A549 (cell line): ENCODE data around the gene MNS1.

Experiments
- BHLHE40 ChIP-seq: IDR thresholded peaks from 2 replicates; pipeline ENCODE4 v1.6.1; 2012; ENCODE audit warnings: low read depth, low read length, inconsistent platforms
- CHD2 ChIP-seq: fragments of 150-350 bp; IDR thresholded peaks from 2 replicates; pipeline ENCODE4 v1.6.1; 2014; ENCODE audit warnings: low read length; ENCODE audit not compliant: partially characterized antibody
- CTCF ChIP-seq: fragments of >200 bp; sonication (Bioruptor Twin); formaldehyde crosslinking; IDR thresholded peaks from 3 replicates; pipeline ENCODE4 v1.5.1; 2016
- EP300 ChIP-seq, 2 experiments: fragments of >200 bp; sonication (Bioruptor Twin); formaldehyde crosslinking; IDR thresholded peaks; 2 replicates in 1 of 2; 3 replicates in 1 of 2; pipeline ENCODE4 v1.6.1; 2016 to 2017
- HEYL ChIP-seq: fragments of 250-450 bp; sonication (Bioruptor Pico); IDR thresholded peaks from 2 replicates; pipeline ENCODE4 v1.8.0; 2021; ENCODE audit warnings: mild to moderate bottlenecking, moderate library complexity
- HOXA7 ChIP-seq: fragments of 250-450 bp; sonication (Bioruptor Pico); IDR thresholded peaks from 2 replicates; pipeline ENCODE4 v1.5.0; 2020; ENCODE audit warnings: mild to moderate bottlenecking, moderate library complexity
- HOXB13 ChIP-seq: fragments of 250-450 bp; sonication (Bioruptor Pico); IDR thresholded peaks from 2 replicates; pipeline ENCODE4 v1.5.0; 2020; ENCODE audit warnings: low read depth, mild to moderate bottlenecking, moderate library complexity
- JUN ChIP-seq, 2 experiments: fragments of >200 bp; sonication (Bioruptor Twin); formaldehyde crosslinking; IDR thresholded peaks; 2 replicates in 1 of 2; 3 replicates in 1 of 2; pipeline ENCODE4 v1.6.1; 2016 to 2017
- KDM1A ChIP-seq: fragments of 200-600 bp; sonication (generic); IDR thresholded peaks from 2 replicates; pipeline ENCODE4 v1.6.1; 2016; ENCODE audit warnings: low read depth, mild to moderate bottlenecking
- MAX ChIP-seq: IDR thresholded peaks from 2 replicates; pipeline ENCODE4 v1.6.1; 2012
- PHF8 ChIP-seq: fragments of 200-600 bp; sonication (generic); IDR thresholded peaks from 2 replicates; pipeline ENCODE4 v1.6.1; 2016; ENCODE audit warnings: low read depth, mild to moderate bottlenecking, antibody characterized with exemption, moderate library complexity, borderline replicate concordance
- POLR2A ChIP-seq: IDR thresholded peaks from 2 replicates; pipeline ENCODE4 v1.6.1; 2012; ENCODE audit warnings: mild to moderate bottlenecking, low read length
- REST ChIP-seq: fragments of 200-600 bp; sonication (generic); IDR thresholded peaks from 2 replicates; pipeline ENCODE4 v1.6.1; 2016; ENCODE audit warnings: antibody characterized with exemption, mild to moderate bottlenecking, moderate library complexity
- USF2 ChIP-seq: fragments of 450-650 bp; IDR thresholded peaks from 2 replicates; pipeline ENCODE4 v1.6.1; 2014; ENCODE audit warnings: antibody characterized with exemption

GRCh38 chr15:56390739-56391267 lies 74.1 kb downstream of the MNS1 start:
- TF ChIP-seq EP300 (IDR thresholded peaks at IDR 0.05): no peak
- TF ChIP-seq POLR2A: no peak
- TF ChIP-seq CTCF: no peak
- no peak for TF ChIP-seq JUN (IDR thresholded peaks at IDR 0.05)
- TF ChIP-seq BHLHE40: no peak
- no peak for TF ChIP-seq USF2
- TF ChIP-seq PHF8: no peak
- TF ChIP-seq HEYL (CRISPR knock-in tag): no peak
- TF ChIP-seq KDM1A: no peak
- TF ChIP-seq MAX: no peak
- TF ChIP-seq CHD2: no peak
- TF ChIP-seq HOXB13 (CRISPR knock-in tag): no peak
- TF ChIP-seq HOXA7 (CRISPR knock-in tag): no peak
- no peak for TF ChIP-seq REST
